ENCODE results near the gene CHAF1A.

CHAF1A gene

GRCh38 chr19:4456476-4456842, 54.0 kb downstream of the CHAF1A start:
- no peak for DNase-seq (ENCODE audit: low spot score)

- no peak for DNase-seq (ENCODE audit: low spot score)
Measured at GRCh38 chr19:4456843-4457653, 54.6 kb downstream of the CHAF1A start.

GRCh38 chr19:4457654-4458395, 55.4 kb downstream of the CHAF1A start, which contains the start of gene UBXN6:
TSS of gene UBXN6 (minus strand) at chr19:4457794. CDS start at chr19:4457697, 97 bp downstream.
- peak; percentile 96 for DNase-seq (ENCODE audit: low spot score)

- no peak for DNase-seq (ENCODE audit: low spot score)
Measured at GRCh38 chr19:4464815-4465581, 62.6 kb downstream of the CHAF1A start.

DNA sequence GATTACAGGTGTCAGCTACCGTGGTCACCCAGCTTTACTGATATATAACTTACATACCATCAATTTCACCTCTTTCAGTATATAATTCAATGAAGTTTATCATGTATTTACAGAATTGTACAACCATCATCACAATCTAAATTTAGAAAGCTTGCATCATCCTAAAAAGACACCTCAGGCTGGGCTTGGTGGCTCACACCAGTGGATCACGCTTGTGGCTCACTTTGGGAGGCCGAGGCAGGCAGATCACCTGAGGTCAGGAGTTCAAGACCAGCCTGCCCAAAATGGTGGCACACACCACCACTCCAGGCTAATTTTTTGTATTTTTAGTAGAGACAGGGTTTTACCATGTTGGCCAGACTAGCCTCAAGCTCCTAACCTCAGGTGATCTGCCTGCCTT, 65.4 kb downstream of the CHAF1A start:
- no peak for DNase-seq (ENCODE audit: low spot score)

DNA sequence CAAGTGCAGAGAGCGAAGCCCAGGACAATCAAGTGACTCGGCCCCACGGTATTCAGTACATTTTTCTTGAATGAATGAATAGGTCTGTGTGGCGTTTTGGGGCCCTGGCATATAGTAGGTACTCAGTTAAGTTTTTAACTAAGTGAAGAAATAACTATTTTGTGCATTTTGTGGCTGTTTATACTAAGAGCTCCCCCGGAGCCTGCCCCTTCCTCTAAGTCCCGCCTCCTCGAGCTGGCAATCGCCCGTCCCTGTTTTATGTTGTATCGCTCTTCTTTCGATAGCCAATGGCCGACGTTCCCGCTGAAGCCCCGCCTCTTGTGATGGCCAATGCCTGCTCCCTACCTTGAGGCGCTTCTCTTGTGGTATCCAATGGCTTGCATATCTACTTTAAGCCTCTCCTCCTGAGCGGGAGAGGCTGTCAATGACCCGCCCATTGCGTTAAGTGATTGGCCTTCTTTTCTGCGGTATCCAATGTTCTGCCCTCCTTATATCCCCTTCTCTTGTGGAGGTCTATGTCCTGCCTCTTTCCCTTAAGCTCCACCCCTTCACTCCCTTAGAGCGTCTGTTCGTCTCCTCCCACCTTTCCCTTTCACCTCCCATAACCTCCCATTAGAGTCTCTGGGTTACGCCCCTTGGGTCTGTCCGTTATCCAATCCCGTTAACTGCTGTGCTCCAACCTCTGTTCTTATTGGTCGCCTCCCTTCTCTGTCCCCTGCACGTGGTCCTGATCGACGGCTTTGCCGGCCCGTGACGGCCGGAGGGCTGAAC, 69.1 kb downstream of the CHAF1A start:
- DNase-seq (ENCODE audit: low spot score) = peak; percentile 100

DNA sequence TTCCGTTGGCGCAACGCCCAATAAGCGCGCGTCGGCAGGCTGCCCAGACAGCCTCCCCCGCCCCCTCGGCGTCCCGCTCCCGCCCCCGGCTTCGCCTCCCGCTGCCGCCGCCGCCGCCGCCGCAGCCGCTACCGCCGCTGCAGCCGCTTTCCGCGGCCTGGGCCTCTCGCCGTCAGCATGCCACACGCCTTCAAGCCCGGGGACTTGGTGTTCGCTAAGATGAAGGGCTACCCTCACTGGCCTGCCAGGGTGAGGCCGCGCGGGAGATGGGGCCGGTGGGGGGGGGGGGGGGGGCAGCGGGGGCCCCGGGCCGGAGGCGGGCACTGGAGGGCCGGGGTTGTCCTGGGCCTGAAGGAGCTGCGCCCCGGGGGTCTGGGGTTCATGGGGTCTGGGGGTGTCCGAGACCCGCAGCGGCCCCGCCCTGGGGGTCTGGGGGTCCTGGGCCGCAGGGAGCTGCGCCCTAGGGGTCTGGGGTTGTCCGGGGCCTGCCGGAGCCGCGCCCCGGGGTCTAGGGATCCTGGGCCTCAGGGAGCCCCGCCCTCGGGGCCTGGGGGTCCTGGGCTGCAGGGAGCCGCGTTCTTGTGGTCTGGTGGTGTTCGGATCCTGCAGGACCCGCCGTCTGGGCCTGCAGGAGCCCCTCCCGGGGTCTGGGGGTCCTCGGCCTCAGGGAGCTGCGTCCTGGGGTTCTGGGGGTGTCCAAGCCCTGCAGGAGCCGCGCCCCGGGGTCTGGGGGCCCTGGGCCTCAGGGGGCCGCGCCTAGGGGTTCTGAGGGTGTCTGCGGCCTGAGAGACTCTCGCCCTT, 69.9 kb downstream of the CHAF1A start, which contains the start of gene HDGFL2:
TSS of gene HDGFL2 (plus strand) at position 124 of the 801 bp plus-strand sequence. CDS start at position 178, 54 bp downstream.
- no peak for DNase-seq (ENCODE audit: low spot score)

- DNase-seq (ENCODE audit: low spot score) = no peak
Measured at GRCh38 chr19:4473011-4473762, 70.7 kb downstream of the CHAF1A start.

DNA sequence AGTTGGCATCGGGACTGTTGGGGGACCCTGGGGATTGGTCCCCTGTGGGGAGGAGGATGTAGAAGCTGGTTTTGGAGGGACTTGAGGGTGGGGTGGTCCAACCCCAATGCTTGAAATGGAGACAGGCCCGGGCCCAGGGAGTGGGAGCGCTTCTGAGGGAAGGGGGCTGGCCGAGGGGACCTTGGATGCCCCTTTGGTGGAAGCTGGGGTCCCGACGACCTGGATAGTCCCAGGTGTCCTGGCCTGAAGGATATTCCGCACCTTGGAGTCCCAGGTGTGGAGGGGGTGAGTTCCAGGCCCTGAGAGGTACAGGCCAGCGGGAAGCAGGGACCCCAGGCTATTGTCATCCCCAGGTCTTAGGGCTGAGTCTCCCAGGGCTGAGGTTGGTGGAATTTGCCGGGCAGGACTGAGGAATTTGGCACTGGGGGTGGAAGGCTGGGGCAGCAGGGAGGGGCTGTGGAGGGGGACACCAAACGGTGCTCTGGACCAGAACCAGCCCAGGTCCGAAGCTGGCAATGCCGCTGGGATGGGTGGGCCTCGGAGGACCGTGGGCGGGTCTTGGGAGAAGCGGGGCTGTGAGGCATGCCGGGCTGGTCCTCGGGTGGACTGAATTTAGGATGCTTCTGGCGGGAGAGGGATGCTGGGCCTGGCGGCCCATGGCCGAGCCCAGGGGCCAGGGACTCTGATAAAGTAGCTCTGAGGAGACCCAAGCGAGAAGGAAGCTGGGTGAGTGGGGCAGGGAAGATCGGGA, 71.5 kb downstream of the CHAF1A start:
- DNase-seq (ENCODE audit: low spot score) = no peak

- no peak for DNase-seq (ENCODE audit: low spot score)
Measured at GRCh38 chr19:4474514-4475022, 72.1 kb downstream of the CHAF1A start.

DNA sequence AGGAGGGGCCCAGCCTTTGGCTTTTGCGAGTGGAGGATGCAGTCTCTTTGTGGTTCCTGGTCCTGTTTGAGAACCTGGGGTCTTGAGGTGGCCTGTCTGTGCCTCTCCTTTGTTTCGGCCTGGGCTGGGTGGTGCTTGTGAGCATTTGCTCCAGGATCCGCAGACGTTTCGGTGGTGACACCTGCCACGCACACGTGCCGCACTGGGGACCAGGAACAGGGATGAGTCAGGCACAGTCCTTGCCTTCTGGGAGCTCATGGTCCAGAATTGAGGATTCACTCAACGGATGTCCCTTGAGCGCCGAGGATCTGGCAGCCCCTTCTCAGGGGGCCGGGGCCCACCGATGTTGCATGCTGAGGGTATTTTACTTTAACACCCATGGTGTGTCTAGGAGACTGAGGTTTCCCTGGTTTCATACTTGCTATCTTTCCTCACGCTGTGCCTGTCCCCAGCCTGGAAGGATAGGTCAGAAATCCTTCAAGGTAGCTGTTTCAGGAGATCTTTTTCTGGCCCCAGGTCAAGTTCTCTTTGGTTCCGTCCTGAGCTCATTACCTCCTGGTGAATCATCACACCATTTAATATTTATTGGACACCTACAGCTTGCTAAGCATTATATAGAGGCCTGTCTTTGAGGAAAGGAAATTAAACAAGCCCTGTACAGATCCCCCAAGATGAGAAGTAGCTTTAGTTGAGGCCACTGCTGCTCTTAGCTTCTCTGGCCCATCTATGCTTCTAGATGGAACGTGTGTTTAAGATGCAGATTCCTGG, 74.8 kb downstream of the CHAF1A start:
- DNase-seq (ENCODE audit: low spot score) = no peak

- DNase-seq (ENCODE audit: low spot score) = no peak
Measured at GRCh38 chr19:4482721-4483364, 80.4 kb downstream of the CHAF1A start.

DNA sequence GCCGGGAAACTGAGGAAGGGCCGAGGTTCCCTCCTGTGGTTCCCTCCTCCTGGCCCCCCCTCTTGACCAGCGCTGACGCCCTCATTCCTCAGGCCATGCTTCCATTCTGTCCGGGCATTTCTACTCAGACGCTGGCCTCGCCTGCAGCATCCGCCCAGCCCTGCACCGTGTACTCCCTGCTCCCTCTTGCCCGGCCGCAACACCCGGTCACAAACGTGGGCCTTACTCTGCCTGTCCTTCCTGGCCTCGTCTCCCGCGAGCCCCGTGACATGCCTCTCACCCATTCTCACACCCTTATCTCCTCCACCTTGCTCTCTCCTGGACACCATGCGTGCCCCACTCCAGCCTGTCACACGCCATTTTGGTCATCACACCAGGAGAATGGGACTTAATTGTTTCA, 80.9 kb downstream of the CHAF1A start:
- DNase-seq (ENCODE audit: low spot score) = no peak

GRCh38 chr19:4487572-4487971, 85.1 kb downstream of the CHAF1A start:
- no peak for DNase-seq (ENCODE audit: low spot score)

DNA sequence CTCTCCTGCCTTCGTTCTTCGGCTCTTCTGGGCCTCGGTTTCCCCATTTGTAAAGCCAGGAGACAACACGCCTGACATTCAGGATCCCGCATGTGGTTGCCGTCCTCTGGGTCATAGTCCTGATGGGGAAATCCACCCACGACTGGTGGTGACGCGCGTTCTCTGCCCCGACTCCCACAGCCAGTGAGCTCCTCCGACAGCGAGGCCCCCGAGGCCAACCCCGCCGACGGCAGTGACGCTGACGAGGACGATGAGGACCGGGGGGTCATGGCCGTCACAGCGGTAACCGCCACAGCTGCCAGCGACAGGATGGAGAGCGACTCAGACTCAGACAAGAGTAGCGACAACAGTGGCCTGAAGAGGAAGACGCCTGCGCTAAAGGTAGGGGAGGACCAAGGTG, 86.1 kb downstream of the CHAF1A start:
- no peak for DNase-seq (ENCODE audit: low spot score)

- no peak for DNase-seq (ENCODE audit: low spot score)
Measured at GRCh38 chr19:4491446-4491845, 89.0 kb downstream of the CHAF1A start.

DNA sequence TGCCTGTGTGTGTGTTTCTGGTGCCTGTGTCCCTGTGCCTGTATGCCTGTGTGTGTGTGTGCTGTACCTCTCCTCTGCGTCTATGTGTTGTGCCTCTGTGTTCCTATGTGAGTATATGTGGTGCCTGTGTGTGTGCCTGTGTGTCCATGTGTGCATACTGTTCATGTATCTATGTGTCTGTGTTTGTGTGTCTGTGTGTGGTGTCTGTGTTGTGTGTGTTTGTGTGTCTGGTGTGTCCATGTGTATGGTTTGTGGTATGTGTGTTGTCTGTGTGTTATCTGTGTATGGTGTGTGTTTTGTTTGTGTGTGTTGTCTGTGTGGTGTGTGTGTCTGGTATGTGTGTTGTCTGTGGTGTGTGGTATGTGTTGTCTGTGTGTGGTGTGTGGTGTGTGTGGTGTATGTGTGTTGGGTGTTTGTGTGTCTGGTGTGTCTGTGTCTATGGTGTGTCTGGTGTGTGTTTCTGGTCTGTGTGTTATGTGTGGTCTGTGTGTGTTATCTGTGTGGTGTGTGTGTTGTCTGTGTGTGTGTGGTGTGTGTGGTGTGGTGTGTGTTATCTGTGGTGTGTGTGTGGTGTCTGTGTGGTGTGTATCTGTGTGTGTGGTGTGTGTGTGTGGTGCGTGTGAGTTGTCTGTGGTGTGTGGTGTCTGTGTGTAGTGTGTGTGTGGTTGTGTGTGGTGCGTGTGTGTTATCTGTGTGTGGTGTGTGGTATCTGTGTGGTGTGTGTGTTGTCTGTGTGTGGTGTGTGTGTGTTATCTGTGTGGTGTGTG, 90.1 kb downstream of the CHAF1A start:
- DNase-seq (ENCODE audit: low spot score) = no peak
